ENCODE data around the gene NDST3.
A peak's percentile ranks its signal among the peaks of the same experiment; 100 is the strongest.

Gene NDST3

GRCh38 chr4:118278473-118279274, 244.4 kb downstream of the NDST3 start:
- DNase-seq (ENCODE audit: low read depth in 1 of 2, low spot score in 1 of 2): peak; percentile 93 to 97
- H3K4me3 ChIP-seq (replicated peaks; ENCODE audit: insufficient read depth, low read length): peak overlapping the region; percentile 70
- TF ChIP-seq SPI1 (IDR thresholded peaks at IDR 0.05; ENCODE audit: borderline replicate concordance, low read depth) (no peak), CTCF (IDR thresholded peaks at IDR 0.05; ENCODE audit: insufficient read depth, low read length) (no peak), GABPA (IDR thresholded peaks at IDR 0.05; ENCODE audit: low read depth) (no peak), REST (IDR thresholded peaks at IDR 0.05; ENCODE audit: insufficient replicate concordance, low read depth) (peak; percentile 76), POLR2AphosphoS5 (IDR thresholded peaks at IDR 0.05; ENCODE audit: low read depth) (peak; percentile 98)
- peak overlapping the region; percentile 90 for H3K27ac ChIP-seq (replicated peaks)
- no peaks in the 10 kb centered on the region for H3K27me3 ChIP-seq (ENCODE audit: insufficient read depth, poor library complexity, severe bottlenecking)

GRCh38 chr4:118279328-118279727, 245.0 kb downstream of the NDST3 start:
- DNase-seq (ENCODE audit: low read depth in 1 of 2, low spot score in 1 of 2): peak in 1 of 2 experiments; percentile 36
- Histone ChIP-seq H3K4me3 (replicated peaks; ENCODE audit: insufficient read depth, low read length) (peak overlapping the region; percentile 70), H3K27me3 (ENCODE audit: insufficient read depth, poor library complexity, severe bottlenecking) (no peaks in the 10 kb centered on the region), H3K27ac (replicated peaks) (peak overlapping the region; percentile 90)
- TF ChIP-seq CTCF (IDR thresholded peaks at IDR 0.05; ENCODE audit: insufficient read depth, low read length) (no peak), REST (IDR thresholded peaks at IDR 0.05; ENCODE audit: insufficient replicate concordance, low read depth) (no peak)

GRCh38 chr4:118279920-118280432, 245.7 kb downstream of the NDST3 start:
- Histone ChIP-seq H3K4me3 (replicated peaks; ENCODE audit: insufficient read depth, low read length) (peak overlapping the region; percentile 70), H3K27me3 (ENCODE audit: insufficient read depth, poor library complexity, severe bottlenecking) (no peaks in the 10 kb centered on the region), H3K27ac (replicated peaks) (peak overlapping the region; percentile 90)
- TF ChIP-seq POLR2AphosphoS5 (IDR thresholded peaks at IDR 0.05; ENCODE audit: low read depth): peak; percentile 18; the same call in 1 of the 2 replicates
- no peak for TF ChIP-seq SPI1 (IDR thresholded peaks at IDR 0.05; ENCODE audit: borderline replicate concordance, low read depth)
- TF ChIP-seq CTCF (IDR thresholded peaks at IDR 0.05; ENCODE audit: insufficient read depth, low read length): no peak
- TF ChIP-seq GABPA (IDR thresholded peaks at IDR 0.05; ENCODE audit: low read depth): no peak
- peak in 1 of 2 experiments; percentile 27 for DNase-seq (ENCODE audit: low read depth in 1 of 2, low spot score in 1 of 2)
